ENCODE data around the gene TOMM20.

GRCh38 chr1:235160383-235160956 is 31.8 kb upstream of the TOMM20 start:
- TF ChIP-seq CTCF (IDR thresholded peaks at IDR 0.05; ENCODE audit: low read depth, low read length, poor library complexity, severe bottlenecking): no peak
- TF ChIP-seq EZH2phosphoT487 (IDR thresholded peaks at IDR 0.05; ENCODE audit: borderline replicate concordance, low read length): no peak

Measured in DOHH2 (cell line).